ENCODE results near the gene UBAC2.

DNA sequence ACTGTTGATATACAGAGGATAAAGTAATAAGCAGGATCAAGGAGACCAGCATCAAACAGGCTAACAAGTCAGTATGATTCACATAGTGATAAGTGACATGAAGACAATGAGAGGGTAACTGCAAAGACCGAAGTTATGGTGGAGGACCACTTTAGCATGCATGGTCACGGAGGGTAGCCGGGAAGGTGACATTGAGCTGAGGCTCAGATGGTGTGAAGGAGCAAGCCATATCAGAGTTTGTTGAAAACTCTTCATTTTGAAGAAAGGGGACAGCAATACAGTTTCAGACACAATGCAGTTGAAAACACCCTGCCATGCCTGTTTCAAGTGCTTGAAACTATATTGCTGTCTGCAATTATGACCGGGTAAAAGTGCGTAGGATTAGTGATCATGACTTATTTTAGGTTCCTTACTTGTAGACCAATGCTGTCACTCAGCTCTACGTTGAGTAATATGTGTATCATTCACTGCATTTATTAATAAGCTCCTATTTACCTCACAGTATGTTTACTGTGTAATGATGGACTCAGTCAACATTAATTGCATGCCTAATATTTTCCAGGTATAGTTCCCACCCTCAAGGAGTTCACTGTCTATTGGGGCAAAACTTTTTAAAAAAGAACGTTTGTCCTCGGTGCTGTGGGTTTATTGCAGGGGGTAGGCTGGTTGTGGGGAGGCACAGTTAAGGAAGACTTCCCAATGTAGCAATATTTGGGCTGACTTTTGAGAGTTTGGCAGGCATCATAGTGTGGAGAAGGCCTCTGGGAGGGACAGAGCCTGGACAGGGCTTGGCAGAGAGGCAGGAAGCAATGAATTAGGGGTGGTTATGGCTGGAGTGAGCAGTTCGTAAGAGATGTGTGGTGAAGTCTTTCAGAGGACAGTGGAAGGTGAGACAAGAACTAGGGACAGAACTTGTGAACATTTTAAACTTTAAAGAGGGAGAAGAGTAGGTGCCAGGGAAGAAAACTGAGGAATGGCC is 3.2 kb downstream of the UBAC2 start:
- TF ChIP-seq TAF1 (IDR thresholded peaks at IDR 0.05; ENCODE audit: low read depth, low read length): no peak
- TF ChIP-seq, protein P1, sequence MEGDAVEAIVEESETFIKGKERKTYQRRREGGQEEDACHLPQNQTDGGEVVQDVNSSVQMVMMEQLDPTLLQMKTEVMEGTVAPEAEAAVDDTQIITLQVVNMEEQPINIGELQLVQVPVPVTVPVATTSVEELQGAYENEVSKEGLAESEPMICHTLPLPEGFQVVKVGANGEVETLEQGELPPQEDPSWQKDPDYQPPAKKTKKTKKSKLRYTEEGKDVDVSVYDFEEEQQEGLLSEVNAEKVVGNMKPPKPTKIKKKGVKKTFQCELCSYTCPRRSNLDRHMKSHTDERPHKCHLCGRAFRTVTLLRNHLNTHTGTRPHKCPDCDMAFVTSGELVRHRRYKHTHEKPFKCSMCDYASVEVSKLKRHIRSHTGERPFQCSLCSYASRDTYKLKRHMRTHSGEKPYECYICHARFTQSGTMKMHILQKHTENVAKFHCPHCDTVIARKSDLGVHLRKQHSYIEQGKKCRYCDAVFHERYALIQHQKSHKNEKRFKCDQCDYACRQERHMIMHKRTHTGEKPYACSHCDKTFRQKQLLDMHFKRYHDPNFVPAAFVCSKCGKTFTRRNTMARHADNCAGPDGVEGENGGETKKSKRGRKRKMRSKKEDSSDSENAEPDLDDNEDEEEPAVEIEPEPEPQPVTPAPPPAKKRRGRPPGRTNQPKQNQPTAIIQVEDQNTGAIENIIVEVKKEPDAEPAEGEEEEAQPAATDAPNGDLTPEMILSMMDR (IDR thresholded peaks at IDR 0.05; ENCODE audit: control extremely low read depth in 1 of 3, insufficient read depth in 1 of 3, low read depth in 1 of 3, low read length in 3 of 3): no peak
- TF ChIP-seq ASH2L (IDR thresholded peaks at IDR 0.05; ENCODE audit: low read length): no peak
- no peak for TF ChIP-seq POU5F1 (IDR thresholded peaks at IDR 0.05; ENCODE audit: low read depth, low read length)
- TF ChIP-seq SAP30 (IDR thresholded peaks at IDR 0.05; ENCODE audit: insufficient read depth, insufficient replicate concordance, low read length): no peak
- TF ChIP-seq POLR2AphosphoS5 (IDR thresholded peaks at IDR 0.05; ENCODE audit: low read depth, low read length): no peak
- no peak for TF ChIP-seq NRF1 (IDR thresholded peaks at IDR 0.05; ENCODE audit: low read depth, low read length)
- TF ChIP-seq EP300 (IDR thresholded peaks at IDR 0.05; ENCODE audit: borderline replicate concordance in 1 of 2, low read depth in 2 of 2, low read length in 2 of 2): no peak
- TF ChIP-seq CREB1 (IDR thresholded peaks at IDR 0.05): no peak
- TF ChIP-seq CEBPB (IDR thresholded peaks at IDR 0.05; ENCODE audit: low read depth, low read length): no peak
